Uterus (tissue), 2 donors: ENCODE results near the gene MIA2.

Experiments used
- POLR2A ChIP-seq, 2 donors: fragments of 450-650 bp; IDR thresholded peaks; one replicate each; pipeline ENCODE4 v1.6.1; 2016; ENCODE audit warnings: antibody characterized with exemption in 2 of 2, mild to moderate bottlenecking in 1 of 2, moderate library complexity in 1 of 2
- TF ChIP-seq, protein P1 (sequence below), 4 experiments: fragments of 200-600 bp in 2 of 4; fragments of 450-650 bp in 2 of 4; sonication (generic) in 2 of 4; IDR thresholded peaks; one replicate each; pipeline ENCODE4 v1.5.1; 2016 to 2019; ENCODE audit warnings: antibody characterized with exemption in 4 of 4, mild to moderate bottlenecking in 2 of 4, moderate library complexity in 1 of 4

DNA sequence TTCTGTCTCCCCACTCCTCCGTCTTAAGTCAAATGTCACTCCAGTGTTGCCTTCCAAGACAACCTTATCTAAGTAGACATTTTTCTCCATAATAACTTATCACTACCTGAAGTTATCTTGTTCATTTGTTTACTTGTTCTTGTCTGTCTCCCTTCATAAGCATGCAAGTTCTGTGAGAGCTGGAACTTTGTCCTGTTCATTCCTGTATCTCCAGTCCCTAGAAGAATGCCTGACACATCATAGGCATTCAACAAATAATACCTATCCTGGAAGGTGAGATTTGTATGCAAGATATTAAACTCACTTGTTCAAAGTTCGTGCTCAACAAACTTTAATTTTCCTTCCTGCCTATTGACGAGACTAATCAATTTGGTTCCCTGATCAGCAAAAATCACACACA lies 5.7 kb upstream of the MIA2 start:
- TF ChIP-seq, protein P1, sequence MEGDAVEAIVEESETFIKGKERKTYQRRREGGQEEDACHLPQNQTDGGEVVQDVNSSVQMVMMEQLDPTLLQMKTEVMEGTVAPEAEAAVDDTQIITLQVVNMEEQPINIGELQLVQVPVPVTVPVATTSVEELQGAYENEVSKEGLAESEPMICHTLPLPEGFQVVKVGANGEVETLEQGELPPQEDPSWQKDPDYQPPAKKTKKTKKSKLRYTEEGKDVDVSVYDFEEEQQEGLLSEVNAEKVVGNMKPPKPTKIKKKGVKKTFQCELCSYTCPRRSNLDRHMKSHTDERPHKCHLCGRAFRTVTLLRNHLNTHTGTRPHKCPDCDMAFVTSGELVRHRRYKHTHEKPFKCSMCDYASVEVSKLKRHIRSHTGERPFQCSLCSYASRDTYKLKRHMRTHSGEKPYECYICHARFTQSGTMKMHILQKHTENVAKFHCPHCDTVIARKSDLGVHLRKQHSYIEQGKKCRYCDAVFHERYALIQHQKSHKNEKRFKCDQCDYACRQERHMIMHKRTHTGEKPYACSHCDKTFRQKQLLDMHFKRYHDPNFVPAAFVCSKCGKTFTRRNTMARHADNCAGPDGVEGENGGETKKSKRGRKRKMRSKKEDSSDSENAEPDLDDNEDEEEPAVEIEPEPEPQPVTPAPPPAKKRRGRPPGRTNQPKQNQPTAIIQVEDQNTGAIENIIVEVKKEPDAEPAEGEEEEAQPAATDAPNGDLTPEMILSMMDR (IDR thresholded peaks at IDR 0.05): no peak
- no peak for TF ChIP-seq POLR2A (IDR thresholded peaks at IDR 0.05)
